Esophagus squamous epithelium (tissue), 5 donors: Measurements from ENCODE around the gene NOL7. TPM values are rescaled to one million over a fixed set of nuclear protein-coding genes. Genes with fewer than 3 reads are reported as not detected.

Experiments
- DNase-seq: peaks from one replicate; lab custom pipeline; 2025; lab: John Stamatoyannopoulos, UW
- H3K27ac ChIP-seq, 4 donors: fragments of 200-600 bp; sonication (generic); one replicate each; pipeline ENCODE4 v1.5.1; 2016 to 2019; ENCODE audit warnings: mild to moderate bottlenecking in 1 of 4
- H3K27me3 ChIP-seq, 4 donors: fragments of 200-600 bp; sonication (generic); 1 replicate in 3 of 4; 2 replicates in 1 of 4; pipeline versions ENCODE4 v1.5.1 to v1.6.0; 2017 to 2021; ENCODE audit warnings: antibody characterized with exemption in 1 of 4
- H3K36me3 ChIP-seq, 3 donors: fragments of 200-600 bp; sonication (generic); one replicate each; pipeline ENCODE4 v1.5.1; 2016 to 2019
- H3K4me1 ChIP-seq, 3 donors: fragments of 200-600 bp; sonication (generic); one replicate each; pipeline ENCODE4 v1.5.1; 2017 to 2019
- H3K4me3 ChIP-seq, 4 donors: fragments of 200-600 bp; sonication (generic); 1 replicate in 3 of 4; 2 replicates in 1 of 4; pipeline ENCODE4 v1.5.1; 2016 to 2019; ENCODE audit warnings: mild to moderate bottlenecking in 2 of 4, moderate library complexity in 1 of 4
- H3K9me3 ChIP-seq, 3 donors: fragments of 200-600 bp; sonication (generic); one replicate each; pipeline ENCODE4 v1.5.1; 2016 to 2019
- CTCF ChIP-seq, 6 experiments: fragments of 450-650 bp in 4 of 6; fragments of 200-600 bp in 2 of 6; sonication (generic) in 2 of 6; IDR thresholded peaks; one replicate each; pipeline ENCODE4 v1.5.1; 2016 to 2019; ENCODE audit warnings: antibody characterized with exemption in 6 of 6, mild to moderate bottlenecking in 4 of 6, moderate library complexity in 4 of 6
- POLR2A ChIP-seq, 4 donors: fragments of 450-650 bp; IDR thresholded peaks; one replicate each; pipeline ENCODE4 v1.6.1; 2017; ENCODE audit warnings: antibody characterized with exemption in 4 of 4, mild to moderate bottlenecking in 4 of 4, moderate library complexity in 3 of 4
- WGBS, 2 donors: methylation state at CpG; one replicate each; pipeline ENCODE4 v1.1.5; 2018; 5-methylcytosine and 5-hydroxymethylcytosine counted together
- intact Hi-C: fragments of 100-400 bp; cut with DNase I; formaldehyde crosslinking; loops from one replicate; pipeline ENCODE4 v1.15.0; 2022
- total RNA-seq, 4 donors: library from RNA; depleted of rRNA; stranded (reverse); fragments of >200 nt; gene quantifications; one replicate each; pipeline ENCODE4 v1.1.0, GENCODE V29; 2016
- donor health status: DM: yes; HTN: yes; CAD: no.

Gene NOL7
- total RNA-seq, 4 donors from 2014 or later: 75.8 to 106 (median 92.4) TPM

- Histone ChIP-seq H3K4me3 (no peak overlapping the region), H3K27me3 (no peaks in the 10 kb centered on the region), H3K27ac (no peak overlapping the region), H3K4me1 (peaks cover 0 to 14% (median 0%) of the 10 kb centered on the region in 3 donors), H3K9me3 (no peaks in the 10 kb centered on the region), H3K36me3 (peaks cover 0 to 57% (median 0%) of the 10 kb centered on the region in 3 donors)
- intact Hi-C loops: no loop called here
- TF ChIP-seq CTCF (IDR thresholded peaks at IDR 0.05): no peak
- TF ChIP-seq POLR2A (IDR thresholded peaks at IDR 0.05): no peak
- DNase-seq: no peak
Observed at GRCh38 chr6:13654496-13654895, 39.4 kb downstream of the NOL7 start.

GRCh38 chr6:13655700-13656099 is 40.6 kb downstream of the NOL7 start:
- H3K4me3 ChIP-seq: no peak overlapping the region
- 81 to 90% methylated on average over 1 of the region's 1 CpG for WGBS, 2 donors
- TF ChIP-seq CTCF (IDR thresholded peaks at IDR 0.05): no peak
- peaks cover 0 to 24% (median 8%) of the 10 kb centered on the region in 3 donors for H3K4me1 ChIP-seq
- H3K27me3 ChIP-seq: no peaks in the 10 kb centered on the region
- H3K9me3 ChIP-seq: no peaks in the 10 kb centered on the region
- intact Hi-C loops: no loop called here
- H3K36me3 ChIP-seq: peaks cover 0 to 49% (median 0%) of the 10 kb centered on the region in 3 donors
- H3K27ac ChIP-seq: no peak overlapping the region
- no peak for DNase-seq

GRCh38 chr6:13660273-13660672 is 45.1 kb downstream of the NOL7 start:
- H3K9me3 ChIP-seq: no peaks in the 10 kb centered on the region
- no peak overlapping the region for H3K27ac ChIP-seq
- H3K36me3 ChIP-seq: peaks cover 0 to 18% (median 0%) of the 10 kb centered on the region in 3 donors
- TF ChIP-seq CTCF (IDR thresholded peaks at IDR 0.05) (no peak), POLR2A (IDR thresholded peaks at IDR 0.05) (no peak)
- no peaks in the 10 kb centered on the region for H3K27me3 ChIP-seq
- no peak for DNase-seq
- peaks cover 0 to 63% (median 16%) of the 10 kb centered on the region in 3 donors for H3K4me1 ChIP-seq
- no peak overlapping the region for H3K4me3 ChIP-seq
- WGBS, 2 donors: 92 to 95% methylated on average over 1 of the region's 1 CpG
- intact Hi-C loops: no loop called here

- H3K27ac ChIP-seq: no peak overlapping the region
- WGBS, 2 donors: 90 to 96% methylated on average over 1 of the region's 1 CpG
- H3K36me3 ChIP-seq: peaks cover 0 to 12% (median 0%) of the 10 kb centered on the region in 3 donors
- no peak overlapping the region for H3K4me3 ChIP-seq
- no peaks in the 10 kb centered on the region for H3K9me3 ChIP-seq
- peaks cover 0 to 69% (median 16%) of the 10 kb centered on the region in 3 donors for H3K4me1 ChIP-seq
- intact Hi-C loops: no loop called here
- H3K27me3 ChIP-seq: no peaks in the 10 kb centered on the region
- no peak for DNase-seq
- no peak for TF ChIP-seq CTCF (IDR thresholded peaks at IDR 0.05)
- no peak for TF ChIP-seq POLR2A (IDR thresholded peaks at IDR 0.05)
Observed at GRCh38 chr6:13660893-13661292, 45.8 kb downstream of the NOL7 start.

- intact Hi-C loops: no loop called here
- Histone ChIP-seq H3K4me3 (no peak overlapping the region), H3K36me3 (peaks cover 0 to 4% (median 0%) of the 10 kb centered on the region in 3 donors), H3K9me3 (no peaks in the 10 kb centered on the region), H3K27me3 (no peaks in the 10 kb centered on the region), H3K4me1 (peaks cover 0 to 77% (median 16%) of the 10 kb centered on the region in 3 donors), H3K27ac (no peak overlapping the region)
- TF ChIP-seq POLR2A (IDR thresholded peaks at IDR 0.05) (no peak), CTCF (IDR thresholded peaks at IDR 0.05) (no peak)
- WGBS, 2 donors: 74 to 97% methylated on average over 2 of the region's 2 CpGs
- no peak for DNase-seq
Observed at GRCh38 chr6:13661647-13662046, 46.5 kb downstream of the NOL7 start.
